K562 (cell line): ENCODE measurements around the gene ANKRD10. TPM values are rescaled to one million over a fixed set of nuclear protein-coding genes. Genes with fewer than 3 reads are reported as not detected.

Experiments
- CCNT2 ChIP-seq: IDR thresholded peaks from 2 replicates; pipeline ENCODE4 v1.6.1; 2011; ENCODE audit warnings: borderline replicate concordance, low read depth, mild to moderate bottlenecking, moderate library complexity, mixed read lengths, low read length; ENCODE audit not compliant: insufficient read length; ENCODE audit errors: extremely low read depth
- FOXJ2 ChIP-seq: fragments of 200-800 bp; sonication (Bioruptor generic); IDR thresholded peaks from 2 replicates; pipeline ENCODE4 v1.6.1; 2016; ENCODE audit warnings: missing genetic modification characterization, missing compliant biosample characterization
- POLR2B ChIP-seq: fragments of 450-650 bp; IDR thresholded peaks from 2 replicates; pipeline ENCODE4 v1.6.1; 2018; ENCODE audit warnings: low read depth; ENCODE audit not compliant: partially characterized antibody
- PRDM10 ChIP-seq: fragments of 450-650 bp; IDR thresholded peaks from 2 replicates; pipeline ENCODE4 v1.6.1; 2018; ENCODE audit not compliant: partially characterized antibody
- RBBP5 ChIP-seq: fragments of 200-600 bp; sonication (generic); IDR thresholded peaks from 2 replicates; pipeline ENCODE4 v1.6.1; 2012; ENCODE audit warnings: borderline replicate concordance, mild to moderate bottlenecking, low read length, control low read depth, inconsistent platforms; ENCODE audit not compliant: insufficient read depth, poor library complexity, severe bottlenecking
- RBM34 ChIP-seq: fragments of 200-400 bp; formaldehyde crosslinking; IDR thresholded peaks from 2 replicates; pipeline ENCODE4 v1.6.1; 2018; ENCODE audit warnings: low read length, borderline replicate concordance; ENCODE audit not compliant: insufficient read depth
- RNF2 ChIP-seq: sonication (generic); IDR thresholded peaks from 2 replicates; pipeline ENCODE4 v1.6.1; 2016
- SAP30 ChIP-seq: fragments of 200-600 bp; sonication (generic); IDR thresholded peaks from 2 replicates; pipeline ENCODE4 v1.6.1; 2012; ENCODE audit warnings: borderline replicate concordance, low read depth, mild to moderate bottlenecking, moderate library complexity, low read length, control low read depth, inconsistent platforms; ENCODE audit not compliant: insufficient read depth, poor library complexity, severe bottlenecking
- SMARCB1 ChIP-seq: IDR thresholded peaks from 2 replicates; pipeline ENCODE4 v1.6.1; 2011; ENCODE audit warnings: improper control_type of control experiment, low read depth; ENCODE audit not compliant: insufficient read length
- TEAD4 ChIP-seq, 2 experiments: sonication (generic) in 1 of 2; formaldehyde crosslinking in 1 of 2; IDR thresholded peaks; 2 replicates each; pipeline versions ENCODE4 v1.6.1 to v1.8.0; 2012 to 2022; ENCODE audit warnings: borderline replicate concordance in 1 of 2, inconsistent platforms in 1 of 2, low read length in 1 of 2, mild to moderate bottlenecking in 1 of 2, missing genetic modification reagents in 1 of 2
- YY1 ChIP-seq, 3 experiments: IDR thresholded peaks; 2 replicates each; pipeline ENCODE4 v1.6.1; 2011; ENCODE audit warnings: low read length in 2 of 3, mild to moderate bottlenecking in 2 of 3, moderate library complexity in 2 of 3, borderline replicate concordance in 1 of 3, control low read depth in 1 of 3, low read depth in 1 of 3; ENCODE audit not compliant: insufficient read depth in 3 of 3, insufficient replicate concordance in 2 of 3, control insufficient read depth in 1 of 3, insufficient read length in 1 of 3; ENCODE audit errors: extremely low read depth in 1 of 3
- ZBTB11 ChIP-seq, 3 experiments: fragments of 200-800 bp in 1 of 3; fragments of 250-450 bp in 1 of 3; fragments of 450-650 bp in 1 of 3; sonication (Bioruptor Pico) in 1 of 3; sonication (Bioruptor generic) in 1 of 3; formaldehyde crosslinking in 1 of 3; IDR thresholded peaks; 2 replicates each; pipeline versions ENCODE4 v1.6.1 to v1.8.0; 2016 to 2022; ENCODE audit warnings: mild to moderate bottlenecking in 2 of 3, missing genetic modification characterization in 2 of 3, missing compliant biosample characterization in 1 of 3, moderate library complexity in 1 of 3
- ZBTB2 ChIP-seq: fragments of 450-650 bp; IDR thresholded peaks from 2 replicates; pipeline ENCODE4 v1.6.1; 2016; ENCODE audit warnings: antibody characterized with exemption
- ZNF695 ChIP-seq: fragments of 450-650 bp; formaldehyde crosslinking; IDR thresholded peaks from 2 replicates; pipeline ENCODE4 v1.4.0; 2020; ENCODE audit warnings: mild to moderate bottlenecking, moderate library complexity
- ZNF696 ChIP-seq: fragments of 250-450 bp; sonication (Bioruptor Pico); conservative IDR thresholded peaks from 2 replicates; pipeline ENCODE4 v1.4.0; 2020; ENCODE audit warnings: mild to moderate bottlenecking, moderate library complexity
- polyA plus RNA-seq, 8 experiments: library from polyadenylated mRNA; depleted of rRNA in 4 of 8; stranded (reverse) in 5 of 8; unstranded in 3 of 8; fragments of >200 nt; fragmentation: Nextera tagmentation in 2 of 8; fragmentation: Illumina TruSeq in 1 of 8; extraction: Ambion mirVana in 2 of 8; extraction: Trizol in 1 of 8; gene quantifications; 2 replicates each; pipeline versions ENCODE4 v1.2.1 to v1.2.3, GENCODE V29; 2011 to 2014; ENCODE audit warnings: inconsistent platforms in 1 of 8, missing spikeins in 1 of 8
- total RNA-seq, 7 experiments: library from RNA; depleted of rRNA in 6 of 7; stranded (reverse); fragments of >200 nt in 6 of 7; fragmentation: Illumina TruSeq in 2 of 7; extraction: Trizol in 2 of 7; gene quantifications; 2 replicates each; pipeline versions ENCODE4 v1.2.1 to v1.2.3, GENCODE V29; 2011 to 2021; ENCODE audit warnings: low replicate concordance in 1 of 7

The ANKRD10 gene
- total and polyA plus RNA-seq, 9 of the 15 experiments (the other 6 are each of a cell fraction or from before 2014, with no cell fraction given) = 21.7 to 183 (median 45.0) TPM

GRCh38 chr13:110890279-110891165 is 24.3 kb downstream of the ANKRD10 start (continued):
- TF ChIP-seq SAP30 (no peak), FOXJ2 (tag) (no peak), ZBTB11 (CRISPR knock-in tag; IDR thresholded peaks at IDR 0.05) (no peak), CCNT2 (no peak), ZBTB2 (no peak), SMARCB1 (no peak), PRDM10 (no peak), RBBP5 (no peak), ZNF696 (CRISPR knock-in tag) (no peak), RNF2 (no peak), YY1 (IDR thresholded peaks at IDR 0.05; ENCODE audit: borderline replicate concordance in 1 of 3, control insufficient read depth in 1 of 3, extremely low read depth in 1 of 3, insufficient read depth in 3 of 3, insufficient read length in 1 of 3, insufficient replicate concordance in 2 of 3, low read depth in 1 of 3, low read length in 2 of 3) (no peak), TEAD4 (IDR thresholded peaks at IDR 0.05; ENCODE audit: low read length) (no peak), TEAD4 (CRISPR knock-in tag; IDR thresholded peaks at IDR 0.05; ENCODE audit: borderline replicate concordance) (no peak), RBM34 (no peak), POLR2B (peak; percentile 39), ZNF695 (CRISPR knock-in tag) (no peak)
